ENCODE data around the gene NEK6.

Gene NEK6

DNA sequence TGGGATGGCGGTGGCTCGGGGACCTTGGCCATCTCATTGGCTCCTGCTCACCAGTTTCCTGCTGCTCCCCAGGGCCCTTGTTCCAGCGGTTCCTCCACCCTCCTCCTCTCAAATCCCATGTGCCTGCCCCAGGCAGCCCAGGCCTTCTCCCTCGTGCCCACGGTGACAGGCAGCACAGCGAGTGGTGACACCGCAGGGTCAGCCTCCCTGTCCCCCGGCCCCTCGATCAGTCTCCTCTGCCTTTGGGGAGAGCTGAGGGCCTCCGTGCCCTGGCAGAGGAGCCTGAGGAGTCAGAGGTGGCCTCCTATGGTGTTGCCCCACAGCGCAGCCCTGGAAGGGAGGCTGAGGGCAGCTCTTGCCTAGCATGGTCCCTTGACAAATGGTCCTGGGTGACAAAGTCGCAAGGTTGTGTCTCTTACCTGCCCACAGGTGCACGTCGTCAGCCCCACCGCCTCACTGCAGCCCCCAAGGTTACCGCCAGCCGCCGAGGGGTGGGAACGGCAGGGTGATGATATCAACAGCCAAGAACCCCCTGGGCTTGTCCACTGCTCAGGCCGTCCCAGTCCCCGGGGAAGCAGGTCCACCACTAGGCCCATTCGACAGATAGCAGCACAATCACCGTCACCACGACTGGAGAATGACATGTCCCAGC is 49.8 kb downstream of the NEK6 start:
- TF ChIP-seq, protein P1, sequence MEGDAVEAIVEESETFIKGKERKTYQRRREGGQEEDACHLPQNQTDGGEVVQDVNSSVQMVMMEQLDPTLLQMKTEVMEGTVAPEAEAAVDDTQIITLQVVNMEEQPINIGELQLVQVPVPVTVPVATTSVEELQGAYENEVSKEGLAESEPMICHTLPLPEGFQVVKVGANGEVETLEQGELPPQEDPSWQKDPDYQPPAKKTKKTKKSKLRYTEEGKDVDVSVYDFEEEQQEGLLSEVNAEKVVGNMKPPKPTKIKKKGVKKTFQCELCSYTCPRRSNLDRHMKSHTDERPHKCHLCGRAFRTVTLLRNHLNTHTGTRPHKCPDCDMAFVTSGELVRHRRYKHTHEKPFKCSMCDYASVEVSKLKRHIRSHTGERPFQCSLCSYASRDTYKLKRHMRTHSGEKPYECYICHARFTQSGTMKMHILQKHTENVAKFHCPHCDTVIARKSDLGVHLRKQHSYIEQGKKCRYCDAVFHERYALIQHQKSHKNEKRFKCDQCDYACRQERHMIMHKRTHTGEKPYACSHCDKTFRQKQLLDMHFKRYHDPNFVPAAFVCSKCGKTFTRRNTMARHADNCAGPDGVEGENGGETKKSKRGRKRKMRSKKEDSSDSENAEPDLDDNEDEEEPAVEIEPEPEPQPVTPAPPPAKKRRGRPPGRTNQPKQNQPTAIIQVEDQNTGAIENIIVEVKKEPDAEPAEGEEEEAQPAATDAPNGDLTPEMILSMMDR (IDR thresholded peaks at IDR 0.05; ENCODE audit: low read depth, low read length), result no peak
- no peak for TF ChIP-seq POLR2A (IDR thresholded peaks at IDR 0.05; ENCODE audit: extremely low read depth, insufficient read length)
- DNase-seq (ENCODE audit: low read depth), result no peak
- no peak overlapping the region for H3K4me3 ChIP-seq (ENCODE audit: low read depth, low read length)

DNA sequence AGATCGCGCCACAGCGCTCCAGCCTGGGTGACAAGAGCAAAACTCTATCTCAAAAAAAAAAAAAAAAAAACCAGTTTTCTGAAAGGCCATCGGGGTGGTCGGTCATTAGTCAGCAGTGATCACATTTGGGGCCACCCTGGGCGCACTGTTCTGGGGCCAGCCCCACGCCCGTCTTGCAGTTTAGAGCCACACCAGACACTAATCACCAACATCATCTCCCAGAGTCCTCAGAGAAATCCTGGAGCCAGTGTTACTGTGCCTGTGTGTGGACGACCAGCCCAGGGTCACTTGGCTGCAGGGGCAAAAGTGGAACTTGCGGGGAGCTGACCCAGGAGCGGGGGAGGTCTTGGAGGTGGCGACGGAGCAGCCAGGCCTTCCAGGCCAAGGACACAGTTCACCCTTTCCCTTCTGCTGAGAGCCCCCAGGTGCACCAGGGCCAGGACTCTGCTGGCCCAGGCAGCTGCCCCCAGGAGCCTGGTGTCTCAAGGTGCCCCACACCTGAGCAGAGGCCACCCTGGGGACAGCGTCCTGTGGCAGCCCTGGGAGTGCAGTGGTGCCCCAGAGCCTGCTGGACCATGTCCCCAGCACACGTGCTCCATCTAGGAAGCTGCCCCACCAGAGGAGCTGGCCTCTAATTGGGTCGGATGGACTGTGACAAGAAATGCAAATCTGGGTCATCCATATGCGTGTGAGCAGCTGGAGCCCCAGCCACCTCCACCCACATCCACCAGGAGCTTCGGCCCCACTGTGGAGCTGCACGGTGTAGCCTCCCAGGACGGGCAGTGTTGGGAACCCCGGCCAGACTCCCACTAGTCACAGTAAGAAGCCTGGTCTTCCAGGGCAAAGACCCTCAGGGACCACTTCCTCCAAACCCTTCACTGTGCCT is 51.1 kb downstream of the NEK6 start:
- TF ChIP-seq MYC (IDR thresholded peaks at IDR 0.05; ENCODE audit: low read depth, low read length), result no peak
- TF ChIP-seq POLR2A (IDR thresholded peaks at IDR 0.05; ENCODE audit: extremely low read depth, insufficient read length), result no peak
- TF ChIP-seq, protein P2, sequence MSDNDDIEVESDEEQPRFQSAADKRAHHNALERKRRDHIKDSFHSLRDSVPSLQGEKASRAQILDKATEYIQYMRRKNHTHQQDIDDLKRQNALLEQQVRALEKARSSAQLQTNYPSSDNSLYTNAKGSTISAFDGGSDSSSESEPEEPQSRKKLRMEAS (IDR thresholded peaks at IDR 0.05; ENCODE audit: low read depth, low read length), result no peak
- TF ChIP-seq, protein P1 (IDR thresholded peaks at IDR 0.05; ENCODE audit: low read depth, low read length), result no peak
- H3K4me3 ChIP-seq (ENCODE audit: low read depth, low read length), result no peak overlapping the region
- no peak for DNase-seq (ENCODE audit: low read depth)

DNA sequence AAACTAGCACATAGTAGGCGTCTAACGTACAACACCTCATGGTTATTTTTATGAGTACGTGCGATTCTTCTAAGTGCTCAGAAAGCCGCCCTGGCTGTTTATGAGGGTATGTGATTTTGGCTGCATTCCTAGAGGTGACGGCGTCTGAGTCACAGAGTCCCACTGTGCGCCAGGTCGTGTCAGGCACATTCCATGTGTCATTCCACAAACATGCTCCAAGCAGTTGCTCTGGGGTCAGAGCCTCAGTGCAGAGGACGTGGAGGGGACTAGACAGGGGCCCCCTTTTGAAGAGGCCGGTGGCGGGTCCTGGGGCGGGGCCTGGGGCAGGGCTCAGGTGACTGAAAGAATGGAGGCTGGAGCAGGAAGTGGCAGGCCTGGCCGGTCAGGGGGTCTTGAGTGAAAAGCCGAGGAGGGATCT is 51.9 kb downstream of the NEK6 start:
- TF ChIP-seq POLR2A (IDR thresholded peaks at IDR 0.05; ENCODE audit: extremely low read depth, insufficient read length), result no peak
- TF ChIP-seq, protein P2 (IDR thresholded peaks at IDR 0.05; ENCODE audit: low read depth, low read length), result no peak
- TF ChIP-seq, protein P1 (IDR thresholded peaks at IDR 0.05; ENCODE audit: low read depth, low read length), result no peak
- TF ChIP-seq MYC (IDR thresholded peaks at IDR 0.05; ENCODE audit: low read depth, low read length), result no peak
- H3K4me3 ChIP-seq (ENCODE audit: low read depth, low read length), result no peak overlapping the region
- no peak for DNase-seq (ENCODE audit: low read depth)

DNA sequence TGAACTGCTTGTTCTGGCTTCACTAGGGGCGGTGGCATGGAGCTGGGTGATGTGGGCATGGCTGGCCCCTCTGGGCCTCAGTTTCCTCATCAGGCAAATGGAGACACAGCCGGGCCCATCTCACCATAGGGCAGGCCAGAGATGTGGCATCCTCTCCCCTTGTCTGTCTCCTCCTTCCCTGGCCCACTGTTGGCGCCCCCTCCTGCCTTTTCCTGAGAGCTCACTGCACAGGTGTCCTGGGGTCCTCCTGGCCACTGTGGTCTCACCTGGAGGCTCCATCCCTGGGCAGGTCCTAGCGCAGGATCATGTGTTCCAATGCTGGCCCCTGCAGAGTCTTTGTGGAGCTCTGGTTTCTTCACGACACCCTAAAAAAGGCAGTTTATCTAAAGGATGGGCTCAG is 53.5 kb downstream of the NEK6 start:
- no peak overlapping the region for H3K4me3 ChIP-seq (ENCODE audit: low read depth, low read length)
- no peak for DNase-seq (ENCODE audit: low read depth)
- no peak for TF ChIP-seq POLR2A (IDR thresholded peaks at IDR 0.05; ENCODE audit: extremely low read depth, insufficient read length)
- TF ChIP-seq MYC (IDR thresholded peaks at IDR 0.05; ENCODE audit: low read depth, low read length), result no peak

DNA sequence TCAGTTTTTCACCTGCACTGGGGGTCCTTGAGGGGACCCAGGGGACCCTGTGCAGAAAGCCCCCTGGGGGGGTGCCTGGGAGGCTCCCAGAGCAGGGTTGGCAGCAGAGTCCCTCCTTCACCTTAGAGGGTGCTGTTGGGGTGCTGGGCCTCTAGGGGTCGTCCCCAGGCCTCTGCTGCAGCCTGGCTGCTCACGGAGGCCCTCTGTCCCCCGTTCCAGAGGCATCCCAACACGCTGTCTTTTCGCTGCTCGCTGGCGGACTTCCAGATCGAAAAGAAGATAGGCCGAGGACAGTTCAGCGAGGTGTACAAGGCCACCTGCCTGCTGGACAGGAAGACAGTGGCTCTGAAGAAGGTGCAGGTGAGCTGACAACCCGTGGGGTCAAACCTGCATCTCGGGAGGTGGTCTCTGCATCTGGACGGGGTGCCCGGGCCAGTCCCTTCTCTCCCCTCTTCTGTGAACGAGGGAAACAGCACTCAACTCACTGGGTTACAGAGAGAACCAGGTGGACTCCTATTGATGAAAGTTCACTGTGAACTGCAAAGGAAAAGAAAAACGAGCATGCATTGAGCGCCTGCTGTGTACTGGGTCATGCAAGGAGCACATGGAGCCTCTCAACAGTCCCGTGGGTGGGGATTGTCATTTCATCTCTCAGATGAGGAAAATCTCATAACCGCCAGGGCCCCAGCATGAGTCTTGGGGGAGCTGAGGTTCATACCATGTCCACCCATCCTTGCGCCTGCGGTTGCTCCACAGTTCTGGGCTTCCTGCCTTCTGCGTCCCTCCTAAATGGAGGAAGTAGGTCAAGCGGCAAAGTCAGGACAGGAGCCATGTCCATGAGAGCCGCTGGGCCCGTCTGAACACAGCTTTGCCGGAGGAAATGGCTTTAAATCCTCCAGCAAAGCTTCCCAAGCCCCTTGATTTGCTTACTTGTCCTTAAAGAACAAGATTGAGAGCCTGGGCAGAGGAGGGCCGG is 54.8 kb downstream of the NEK6 start:
- H3K4me3 ChIP-seq (ENCODE audit: low read depth, low read length), result no peak overlapping the region
- TF ChIP-seq, protein P2 (IDR thresholded peaks at IDR 0.05; ENCODE audit: low read depth, low read length), result no peak
- no peak for TF ChIP-seq POLR2A (IDR thresholded peaks at IDR 0.05; ENCODE audit: extremely low read depth, insufficient read length)
- TF ChIP-seq, protein P1 (IDR thresholded peaks at IDR 0.05; ENCODE audit: low read depth, low read length), result no peak
- no peak for TF ChIP-seq MYC (IDR thresholded peaks at IDR 0.05; ENCODE audit: low read depth, low read length)
- no peak for DNase-seq (ENCODE audit: low read depth)

DNA sequence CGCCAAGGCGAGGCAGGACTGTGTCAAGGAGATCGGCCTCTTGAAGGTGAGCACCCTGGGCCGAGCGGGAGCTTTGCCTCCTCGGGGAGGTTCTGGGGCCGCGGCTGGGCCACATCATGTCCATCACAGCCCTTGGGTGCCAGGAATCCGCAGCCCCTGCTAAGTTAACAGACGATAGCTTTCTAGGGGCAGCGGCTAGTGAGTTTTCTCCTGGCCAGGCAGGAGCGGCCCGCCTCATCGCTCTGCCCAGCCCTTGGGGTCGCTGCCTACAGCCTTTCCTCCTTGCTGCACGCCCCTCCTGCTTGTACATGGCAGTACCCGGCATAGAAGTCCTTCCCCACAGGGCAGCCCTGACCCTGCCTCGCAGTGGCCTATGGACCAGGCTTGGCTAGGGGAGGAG is 56.2 kb downstream of the NEK6 start:
- no peak for DNase-seq (ENCODE audit: low read depth)

More for the DNA sequence above, 56.2 kb downstream of the NEK6 start:
- H3K4me3 ChIP-seq (ENCODE audit: low read depth, low read length), result no peak overlapping the region
- TF ChIP-seq, protein P1 (IDR thresholded peaks at IDR 0.05; ENCODE audit: low read depth, low read length), result no peak
- TF ChIP-seq POLR2A (IDR thresholded peaks at IDR 0.05; ENCODE audit: extremely low read depth, insufficient read length), result no peak
- TF ChIP-seq MYC (IDR thresholded peaks at IDR 0.05; ENCODE audit: low read depth, low read length), result no peak

All from NB4 (cell line).